SK-N-SH (cell line): Measurements from ENCODE around the gene HSPA4L. TPM values are rescaled to one million over a fixed set of nuclear protein-coding genes. Genes with fewer than 3 reads are reported as not detected.

Experiments
- CTCF ChIA-PET: fragments of 300-600, 350-600 bp; formaldehyde crosslinking; extraction: SDS; loops from one replicate; lab custom pipeline; 2021; lab: Yijun Ruan, JAX
- POLR2A ChIA-PET: fragments of 350-600 bp; sonication (Branson Sonifier 250); formaldehyde crosslinking; extraction: SDS; loops from one replicate; lab custom pipeline; 2020; ENCODE audit warnings: antibody characterized with exemption, inconsistent platforms; lab: Yijun Ruan, JAX
- DNase-seq: peaks from one replicate; pipeline ENCODE4 v3.0.0; 2012
- H2AFZ ChIP-seq: fragments of 200-600 bp; sonication (generic); 2 replicates; pipeline ENCODE4 v1.8.1; 2016; ENCODE audit warnings: antibody characterized with exemption, mild to moderate bottlenecking, low read depth
- H3F3A ChIP-seq: fragments of 200-600 bp; sonication (generic); replicated peaks from 2 replicates; pipeline ENCODE3; 2016; ENCODE audit warnings: antibody characterized with exemption, mild to moderate bottlenecking; ENCODE audit not compliant: insufficient read depth
- H3K27ac ChIP-seq, 2 experiments: fragments of 200-500 bp in 1 of 2; fragments of 200-600 bp in 1 of 2; sonication (Bioruptor generic) in 1 of 2; sonication (generic), shearing (Covaris generic) in 1 of 2; 2 replicates each; pipeline versions ENCODE4 v1.5.1 to v1.6.1; 2014 to 2016; ENCODE audit warnings: low read depth in 2 of 2, inconsistent platforms in 1 of 2, low read length in 1 of 2, mild to moderate bottlenecking in 1 of 2, mixed read lengths in 1 of 2
- H3K27me3 ChIP-seq: fragments of 200-600 bp; sonication (generic), shearing (Covaris generic); 2 replicates; pipeline ENCODE4 v1.6.1; 2016; ENCODE audit warnings: mixed run types; ENCODE audit not compliant: insufficient read depth
- H3K36me3 ChIP-seq, 2 experiments: fragments of 200-500 bp in 1 of 2; fragments of 200-600 bp in 1 of 2; sonication (Bioruptor generic) in 1 of 2; sonication (generic) in 1 of 2; replicated peaks in 1 of 2; 2 replicates each; pipeline versions ENCODE3 to v1.5.1; 2014 to 2016; ENCODE audit warnings: low read length in 1 of 2, mild to moderate bottlenecking in 1 of 2; ENCODE audit not compliant: insufficient read depth in 2 of 2, control insufficient read depth in 1 of 2
- H3K4me1 ChIP-seq, 2 experiments: fragments of 200-500 bp in 1 of 2; fragments of 200-600 bp in 1 of 2; sonication (Bioruptor generic) in 1 of 2; sonication (generic), shearing (Covaris generic) in 1 of 2; 2 replicates each; pipeline versions ENCODE4 v1.5.1 to v1.6.1; 2014 to 2016; ENCODE audit warnings: low read depth in 1 of 2, low read length in 1 of 2, mixed run types in 1 of 2; ENCODE audit not compliant: insufficient read depth in 2 of 2, control insufficient read depth in 1 of 2
- H3K4me2 ChIP-seq: fragments of 200-600 bp; sonication (generic), shearing (Covaris generic); 2 replicates; pipeline ENCODE4 v1.6.1; 2017; ENCODE audit warnings: mixed run types
- H3K4me3 ChIP-seq, 2 experiments: fragments of 200-500 bp in 1 of 2; fragments of 200-600 bp in 1 of 2; sonication (Bioruptor generic) in 1 of 2; sonication (generic), shearing (Covaris generic) in 1 of 2; 2 replicates each; pipeline versions ENCODE4 v1.5.1 to v1.8.1; 2014 to 2016; ENCODE audit warnings: low read depth in 2 of 2, inconsistent platforms in 1 of 2, low read length in 1 of 2, mild to moderate bottlenecking in 1 of 2, mixed read lengths in 1 of 2, moderate library complexity in 1 of 2
- H3K79me2 ChIP-seq: fragments of 200-600 bp; sonication (generic); 2 replicates; pipeline ENCODE4 v1.8.1; 2017; ENCODE audit warnings: mild to moderate bottlenecking; ENCODE audit not compliant: insufficient read depth
- H3K9ac ChIP-seq: fragments of 200-600 bp; sonication (generic); 2 replicates; pipeline ENCODE4 v1.6.1; 2017; ENCODE audit warnings: mixed run types
- H3K9me2 ChIP-seq: fragments of 200-600 bp; sonication (generic); 2 replicates; pipeline ENCODE4 v1.6.1; 2017; ENCODE audit warnings: mixed run types
- H3K9me3 ChIP-seq: fragments of 200-600 bp; sonication (generic); 2 replicates; pipeline ENCODE4 v1.6.1; 2017; ENCODE audit warnings: mixed run types, mild to moderate bottlenecking, moderate library complexity
- H4K20me1 ChIP-seq: fragments of 200-600 bp; sonication (generic); 2 replicates; pipeline ENCODE4 v1.6.1; 2017; ENCODE audit warnings: mild to moderate bottlenecking, mixed run types; ENCODE audit not compliant: insufficient read depth
- CHD2 ChIP-seq: fragments of 150-350 bp; IDR thresholded peaks from 2 replicates; pipeline ENCODE4 v1.6.1; 2018; ENCODE audit warnings: low read length; ENCODE audit not compliant: partially characterized antibody
- CTCF ChIP-seq: fragments of 200-600 bp; sonication (generic); IDR thresholded peaks from 2 replicates; pipeline ENCODE4 v1.6.1; 2017; ENCODE audit warnings: antibody characterized with exemption, mild to moderate bottlenecking, moderate library complexity
- EP300 ChIP-seq, 2 experiments: IDR thresholded peaks; 2 replicates each; pipeline versions ENCODE4 v1.4.0 to v1.6.1; 2012; ENCODE audit warnings: borderline replicate concordance in 1 of 2, low read depth in 1 of 2, low read length in 1 of 2
- FOSL2 ChIP-seq: IDR thresholded peaks from 2 replicates; pipeline ENCODE4 v1.4.0; 2012; ENCODE audit warnings: low read depth, mild to moderate bottlenecking, moderate library complexity, borderline replicate concordance
- FOXJ3 ChIP-seq: sonication (generic); formaldehyde crosslinking; IDR thresholded peaks from 2 replicates; pipeline ENCODE4 v1.5.1; 2020; ENCODE audit warnings: mild to moderate bottlenecking, missing genetic modification reagents
- FOXM1 ChIP-seq: IDR thresholded peaks from 2 replicates; pipeline ENCODE4 v1.4.0; 2012; ENCODE audit warnings: low read depth, mild to moderate bottlenecking
- GABPA ChIP-seq: IDR thresholded peaks from 2 replicates; pipeline ENCODE4 v1.4.0; 2012; ENCODE audit warnings: low read depth, mild to moderate bottlenecking
- GATA2 ChIP-seq: sonication (generic); formaldehyde crosslinking; IDR thresholded peaks from 2 replicates; pipeline ENCODE4 v1.5.0; 2020; ENCODE audit warnings: mild to moderate bottlenecking, missing genetic modification reagents
- JUND ChIP-seq: IDR thresholded peaks from 2 replicates; pipeline ENCODE4 v1.4.0; 2012
- MXI1 ChIP-seq: IDR thresholded peaks from 2 replicates; pipeline ENCODE4 v1.6.1; 2012; ENCODE audit warnings: mild to moderate bottlenecking, low read depth, low read length, improper control_type of control experiment
- PBX3 ChIP-seq: IDR thresholded peaks from 2 replicates; pipeline ENCODE4; 2012
- POLR2AphosphoS5 ChIP-seq: IDR thresholded peaks from 2 replicates; pipeline ENCODE4 v1.6.1; 2012; ENCODE audit warnings: low read depth, low read length
- RAD21 ChIP-seq: IDR thresholded peaks from 2 replicates; pipeline ENCODE4 v1.6.1; 2012; ENCODE audit warnings: mild to moderate bottlenecking, low read length
- RCOR1 ChIP-seq: fragments of 150-350 bp; IDR thresholded peaks from 2 replicates; pipeline ENCODE4 v1.6.1; 2017; ENCODE audit warnings: antibody characterized with exemption, low read length
- REST ChIP-seq: IDR thresholded peaks from 2 replicates; pipeline ENCODE4 v1.6.1; 2012; ENCODE audit warnings: mild to moderate bottlenecking, low read depth, low read length, moderate library complexity
- SIN3A ChIP-seq: IDR thresholded peaks from 2 replicates; pipeline ENCODE4 v1.6.1; 2012; ENCODE audit warnings: low read depth, mild to moderate bottlenecking, low read length, moderate library complexity, borderline replicate concordance
- SMC3 ChIP-seq: IDR thresholded peaks from 2 replicates; pipeline ENCODE4 v1.6.1; 2012; ENCODE audit warnings: low read depth, low read length, improper control_type of control experiment
- TEAD4 ChIP-seq: IDR thresholded peaks from 2 replicates; pipeline ENCODE4 v1.4.0; 2012; ENCODE audit warnings: mild to moderate bottlenecking, borderline replicate concordance; ENCODE audit not compliant: insufficient read depth
- ZBTB33 ChIP-seq: IDR thresholded peaks from 2 replicates; pipeline ENCODE4 v1.4.0; 2012; ENCODE audit warnings: low read depth, borderline replicate concordance
- WGBS: methylation state at CpG from one replicate; pipeline ENCODE4 v1.1.6; 2017; ENCODE audit warnings: low lambda C conversion rate; 5-methylcytosine and 5-hydroxymethylcytosine counted together
- polyA plus RNA-seq, 3 experiments: library from polyadenylated mRNA; depleted of rRNA; stranded (reverse); fragments of >200 nt; gene quantifications; 2 replicates each; pipeline ENCODE4 v1.2.3, GENCODE V29; 2012

HSPA4L gene
- polyA plus RNA-seq, 1 of the 3 experiments (the other 2 are of a cell fraction), result 1.6 TPM

GRCh38 chr4:127783955-127784770 is 2.0 kb downstream of the HSPA4L start:
- POLR2A ChIA-PET, result interaction anchor here (1.1 kb wide), 1 partner anchor 181 kb away, joined by 4 read pairs; the partner anchor contains the start of genes ABHD18 and MFSD8
- H3F3A ChIP-seq, result no peaks in the 10 kb centered on the region
- TF ChIP-seq SIN3A (no peak), POLR2AphosphoS5 (no peak), PBX3 (no peak), GATA2 (no peak), RCOR1 (no peak), TEAD4 (no peak), FOXM1 (no peak), JUND (no peak), FOXJ3 (CRISPR knock-in tag) (no peak), FOSL2 (no peak), RAD21 (no peak), CTCF (no peak), SMC3 (no peak), MXI1 (no peak), CHD2 (no peak), ZBTB33 (no peak), GABPA (no peak), EP300 (IDR thresholded peaks at IDR 0.05; ENCODE audit: borderline replicate concordance in 1 of 2, low read depth in 1 of 2, low read length in 1 of 2) (no peak), REST (no peak)
- TF ChIP-seq, all 33 proteins: peak for 0
- Histone ChIP-seq H3K79me2 (no peaks in the 10 kb centered on the region), H3K36me3 (no peaks in the 10 kb centered on the region), H3K9ac (no peak overlapping the region), H3K9me2 (no peaks in the 10 kb centered on the region), H2AFZ (no peak overlapping the region), H3K4me3 (no peak overlapping the region), H3K27me3 (no peaks in the 10 kb centered on the region), H3K9me3 (no peaks in the 10 kb centered on the region), H4K20me1 (no peaks in the 10 kb centered on the region), H3K4me2 (peak overlapping the region; percentile 79; the same call in 1 of the 2 replicates), H3K4me1 (peaks cover 0 to 12% of the 10 kb centered on the region in 2 experiments; a peak in 2 of 4 replicates), H3K27ac (no peak overlapping the region)
- CTCF ChIA-PET, result interaction anchor here (0.6 to 2.3 kb wide), 6 partner anchors 52 to 446 kb away, joined by 3 to 7 read pairs (median 3); partner anchors contain the start of genes ABHD18 and MFSD8
- no peak for DNase-seq
- WGBS, result 86% methylated on average over 9 of the region's 9 CpGs
